Tibial artery (tissue), 4 donors: ENCODE results near the gene NCSTN.
A peak's percentile ranks its signal among the peaks of the same experiment; 100 is the strongest.

ENCODE experiments used
- DNase-seq, 2 donors: peaks; one replicate each; pipeline ENCODE4 v3.0.0-alpha.2; 2019
- H3K27ac ChIP-seq, 2 donors: fragments of 200-600 bp; sonication (generic) in 1 of 2; 1 replicate in 1 of 2; 2 replicates in 1 of 2; pipeline ENCODE4 v1.5.1; 2018 to 2019; ENCODE audit warnings: mild to moderate bottlenecking in 1 of 2
- H3K27me3 ChIP-seq, 2 donors: fragments of 200-600 bp; sonication (generic) in 1 of 2; one replicate each; pipeline versions ENCODE4 v1.5.1 to v1.6.0; 2016 to 2019
- H3K36me3 ChIP-seq, 3 donors: fragments of 200-600 bp; sonication (generic) in 2 of 3; one replicate each; pipeline ENCODE4 v1.5.1; 2016 to 2019; ENCODE audit warnings: mild to moderate bottlenecking in 2 of 3
- H3K4me1 ChIP-seq, 4 donors: fragments of 200-600 bp; sonication (generic) in 2 of 4; 1 replicate in 3 of 4; 2 replicates in 1 of 4; pipeline ENCODE4 v1.5.1; 2016 to 2019
- H3K4me3 ChIP-seq, 2 donors: fragments of 200-600 bp; sonication (generic) in 1 of 2; 1 replicate in 1 of 2; 2 replicates in 1 of 2; pipeline ENCODE4 v1.5.1; 2018 to 2019; ENCODE audit warnings: mild to moderate bottlenecking in 2 of 2
- H3K9me3 ChIP-seq, 3 donors: fragments of 200-600 bp; sonication (generic) in 1 of 3; one replicate each; pipeline ENCODE4 v1.5.1; 2016 to 2019
- intact Hi-C: fragments of 100-400 bp; cut with DNase I; formaldehyde crosslinking; loops from one replicate; pipeline ENCODE4 v1.15.0; 2023; ENCODE audit warnings: low total_unique reads
- TF ChIP-seq, protein P1 (sequence below), 2 experiments: fragments of 200-600 bp in 1 of 2; fragments of 450-650 bp in 1 of 2; IDR thresholded peaks; one replicate each; pipeline ENCODE4 v1.5.1; 2017 to 2019; ENCODE audit warnings: antibody characterized with exemption in 2 of 2, mild to moderate bottlenecking in 1 of 2, moderate library complexity in 1 of 2

NCSTN gene

GRCh38 chr1:160394673-160395072 is 51.5 kb downstream of the NCSTN start:
- no peaks in the 10 kb centered on the region for H3K36me3 ChIP-seq
- DNase-seq, result no peak

GRCh38 chr1:160397651-160398050 is 54.5 kb downstream of the NCSTN start:
- peaks cover 0 to 15% (median 11%) of the 10 kb centered on the region in 4 donors for H3K4me1 ChIP-seq
- intact Hi-C loops, result no loop called here
- no peak for DNase-seq
- peaks cover 0 to 35% of the 10 kb centered on the region in 2 donors for H3K27me3 ChIP-seq
- no peaks in the 10 kb centered on the region for H3K9me3 ChIP-seq
- no peak overlapping the region for H3K4me3 ChIP-seq
- H3K27ac ChIP-seq, result no peak overlapping the region
- TF ChIP-seq, protein P1, sequence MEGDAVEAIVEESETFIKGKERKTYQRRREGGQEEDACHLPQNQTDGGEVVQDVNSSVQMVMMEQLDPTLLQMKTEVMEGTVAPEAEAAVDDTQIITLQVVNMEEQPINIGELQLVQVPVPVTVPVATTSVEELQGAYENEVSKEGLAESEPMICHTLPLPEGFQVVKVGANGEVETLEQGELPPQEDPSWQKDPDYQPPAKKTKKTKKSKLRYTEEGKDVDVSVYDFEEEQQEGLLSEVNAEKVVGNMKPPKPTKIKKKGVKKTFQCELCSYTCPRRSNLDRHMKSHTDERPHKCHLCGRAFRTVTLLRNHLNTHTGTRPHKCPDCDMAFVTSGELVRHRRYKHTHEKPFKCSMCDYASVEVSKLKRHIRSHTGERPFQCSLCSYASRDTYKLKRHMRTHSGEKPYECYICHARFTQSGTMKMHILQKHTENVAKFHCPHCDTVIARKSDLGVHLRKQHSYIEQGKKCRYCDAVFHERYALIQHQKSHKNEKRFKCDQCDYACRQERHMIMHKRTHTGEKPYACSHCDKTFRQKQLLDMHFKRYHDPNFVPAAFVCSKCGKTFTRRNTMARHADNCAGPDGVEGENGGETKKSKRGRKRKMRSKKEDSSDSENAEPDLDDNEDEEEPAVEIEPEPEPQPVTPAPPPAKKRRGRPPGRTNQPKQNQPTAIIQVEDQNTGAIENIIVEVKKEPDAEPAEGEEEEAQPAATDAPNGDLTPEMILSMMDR (IDR thresholded peaks at IDR 0.05), result no peak
- H3K36me3 ChIP-seq, result no peaks in the 10 kb centered on the region

More at GRCh38 chr1:160394673-160395072, 51.5 kb downstream of the NCSTN start:
- intact Hi-C loops, result no loop called here
- TF ChIP-seq, protein P1 (IDR thresholded peaks at IDR 0.05), result no peak
- no peak overlapping the region for H3K4me3 ChIP-seq
- H3K27ac ChIP-seq, result no peak overlapping the region
- H3K9me3 ChIP-seq, result no peaks in the 10 kb centered on the region
- H3K4me1 ChIP-seq, result no peaks in the 10 kb centered on the region
- peaks cover 0 to 10% of the 10 kb centered on the region in 2 donors for H3K27me3 ChIP-seq

- intact Hi-C loops, result no loop called here
- H3K4me3 ChIP-seq, result no peak overlapping the region
- H3K36me3 ChIP-seq, result no peaks in the 10 kb centered on the region
- TF ChIP-seq, protein P1 (IDR thresholded peaks at IDR 0.05), result no peak
- H3K4me1 ChIP-seq, result peaks cover 0 to 15% (median 11%) of the 10 kb centered on the region in 4 donors
- peaks cover 0 to 36% of the 10 kb centered on the region in 2 donors for H3K27me3 ChIP-seq
- DNase-seq, result no peak
- H3K27ac ChIP-seq, result no peak overlapping the region
- no peaks in the 10 kb centered on the region for H3K9me3 ChIP-seq
These were observed 55.6 kb downstream of the NCSTN start for GRCh38 chr1:160398823-160399222.

- TF ChIP-seq, protein P1 (IDR thresholded peaks at IDR 0.05), result no peak
- intact Hi-C loops, result no loop called here
- Histone ChIP-seq H3K9me3 (no peaks in the 10 kb centered on the region), H3K4me1 (peaks cover 0 to 15% (median 11%) of the 10 kb centered on the region in 4 donors), H3K4me3 (peak overlapping the region; percentile 35 to 49), H3K27me3 (peaks cover 0 to 41% of the 10 kb centered on the region in 2 donors), H3K27ac (no peak overlapping the region), H3K36me3 (no peaks in the 10 kb centered on the region)
- DNase-seq, result no peak
These were observed 56.5 kb downstream of the NCSTN start for GRCh38 chr1:160399544-160400222.

- Histone ChIP-seq H3K9me3 (no peaks in the 10 kb centered on the region), H3K27me3 (peaks cover 0 to 41% of the 10 kb centered on the region in 2 donors), H3K36me3 (no peaks in the 10 kb centered on the region), H3K4me3 (peak within 1 kb of the TSS; percentile 35 to 49), H3K27ac (no peak within 1 kb of the TSS), H3K4me1 (peaks cover 0 to 15% (median 11%) of the 10 kb centered on the region in 4 donors)
- intact Hi-C loops, result no loop called here
- peak in 1 of 2 donors; percentile 31 for DNase-seq
- TF ChIP-seq, protein P1 (IDR thresholded peaks at IDR 0.05), result no peak
These were observed 57.1 kb downstream of the NCSTN start, which contains the start of gene VANGL2 for GRCh38 chr1:160400223-160400645. Gene VANGL2, plus strand, starts transcription at chr1:160400564. Its CDS starts 15,274 bp downstream, at chr1:160415838.
